B cell (primary cell): Measurements from ENCODE around the gene EPG5. TPM values are rescaled to one million over a fixed set of nuclear protein-coding genes. Genes with fewer than 3 reads are reported as not detected.
A peak's percentile ranks its signal among the peaks of the same experiment; 100 is the strongest.

Experiments used
- ATAC-seq: fragments of 200-7000 bp; cut with Tn5 transposase; one replicate; pipeline ENCODE4 v1.10.0; 2021; ENCODE audit warnings: low read depth, mild to moderate bottlenecking, moderate number of reproducible peaks, moderate library complexity
- CTCF ChIA-PET: fragments of 350-600 bp; sonication (Branson Sonifier 250); formaldehyde crosslinking; loops from one replicate; lab custom pipeline; 2021; ENCODE audit warnings: antibody characterized with exemption, inconsistent platforms; lab: Charles Lee
- POLR2A ChIA-PET: fragments of 350-600 bp; sonication (Branson Sonifier 250); formaldehyde crosslinking; loops from one replicate; lab custom pipeline; 2021; ENCODE audit warnings: antibody characterized with exemption; lab: Charles Lee
- DNase-seq: peaks from one replicate; pipeline ENCODE4 v3.0.0; 2013
- H2AFZ ChIP-seq: 2 replicates; pipeline ENCODE4 v1.6.1; 2012; ENCODE audit warnings: mild to moderate bottlenecking, low read depth, low read length; ENCODE audit not compliant: insufficient read depth, poor library complexity, severe bottlenecking
- H3K27ac ChIP-seq, 2 donors: 1 replicate in 1 of 2; 2 replicates in 1 of 2; pipeline ENCODE4 v1.5.1; 2012 to 2013; ENCODE audit warnings: low read length in 2 of 2, mild to moderate bottlenecking in 2 of 2, moderate library complexity in 1 of 2
- H3K27me3 ChIP-seq, 4 experiments: fragments of 200-600 bp in 1 of 4; sonication (generic) in 1 of 4; replicated peaks in 1 of 4; 1 replicate in 2 of 4; 2 replicates in 2 of 4; pipeline versions ENCODE4 v1.6.1 to v1.7.0; 2013 to 2016; ENCODE audit warnings: low read length in 3 of 4, mild to moderate bottlenecking in 2 of 4, mixed read lengths in 1 of 4, moderate library complexity in 1 of 4; ENCODE audit not compliant: insufficient read depth in 4 of 4, control insufficient read depth in 3 of 4; ENCODE audit errors: control extremely low read depth in 1 of 4
- H3K36me3 ChIP-seq, 2 experiments: replicated peaks in 1 of 2; 1 replicate in 1 of 2; 2 replicates in 1 of 2; pipeline versions ENCODE4 v1.6.1 to v1.7.1; 2013; ENCODE audit warnings: low read length in 1 of 2; ENCODE audit not compliant: insufficient read depth in 2 of 2, control insufficient read depth in 1 of 2; ENCODE audit errors: control extremely low read depth in 1 of 2, extremely low read depth in 1 of 2
- H3K4me1 ChIP-seq, 2 donors: fragments of 200-600 bp in 1 of 2; sonication (generic) in 1 of 2; 1 replicate in 1 of 2; 2 replicates in 1 of 2; pipeline versions ENCODE4 v1.5.1 to v1.6.1; 2013 to 2017; ENCODE audit warnings: low read length in 2 of 2; ENCODE audit not compliant: control insufficient read depth in 2 of 2, insufficient read depth in 2 of 2
- H3K4me2 ChIP-seq: replicated peaks from 2 replicates; pipeline ENCODE3; 2012; ENCODE audit warnings: mild to moderate bottlenecking, low read depth, low read length; ENCODE audit not compliant: poor library complexity, severe bottlenecking
- H3K4me3 ChIP-seq, 5 experiments: fragments of 200-600 bp in 1 of 5; sonication (generic) in 1 of 5; 1 replicate in 3 of 5; 2 replicates in 2 of 5; pipeline versions ENCODE4 v1.5.1 to v1.7.0; 2011 to 2016; ENCODE audit warnings: low read length in 4 of 5, mild to moderate bottlenecking in 4 of 5, low read depth in 2 of 5, control low read depth in 1 of 5, moderate library complexity in 1 of 5; ENCODE audit not compliant: insufficient read depth in 1 of 5; ENCODE audit errors: control extremely low read depth in 1 of 5, extremely low read depth in 1 of 5
- H3K79me2 ChIP-seq: fragments of 200-600 bp; sonication (generic); one replicate; pipeline ENCODE4 v1.6.0; 2016; ENCODE audit warnings: low read length; ENCODE audit not compliant: control insufficient read depth, insufficient read depth
- H3K9ac ChIP-seq: fragments of 200-600 bp; sonication (generic); 2 replicates; pipeline ENCODE4 v1.6.1; 2017; ENCODE audit warnings: mild to moderate bottlenecking, low read length, moderate library complexity
- H3K9me3 ChIP-seq, 3 donors: one replicate each; pipeline versions ENCODE4 v1.6.1 to v1.7.1; 2013; ENCODE audit warnings: low read length in 2 of 3; ENCODE audit not compliant: control insufficient read depth in 2 of 3, insufficient read depth in 1 of 3; ENCODE audit errors: control extremely low read depth in 1 of 3
- H4K20me1 ChIP-seq: 2 replicates; pipeline ENCODE4 v1.6.0; 2012; ENCODE audit warnings: mild to moderate bottlenecking, low read length; ENCODE audit not compliant: insufficient read depth, control insufficient read depth, poor library complexity, severe bottlenecking
- H3K27ac Mint-ChIP-seq: one replicate; pipeline ENCODE4 v1.8.0; 2021; ENCODE audit warnings: mixed read lengths
- H3K27me3 Mint-ChIP-seq: one replicate; pipeline ENCODE4 v1.8.0; 2021; ENCODE audit warnings: mixed read lengths
- H3K4me1 Mint-ChIP-seq: one replicate; pipeline ENCODE4 v1.8.0; 2021; ENCODE audit warnings: mixed read lengths
- H3K4me3 Mint-ChIP-seq: one replicate; pipeline ENCODE4 v1.8.0; 2021; ENCODE audit warnings: mixed read lengths
- H3K9me3 Mint-ChIP-seq: one replicate; pipeline ENCODE4 v1.8.0; 2022; ENCODE audit warnings: mixed read lengths; ENCODE audit not compliant: insufficient read depth
- CTCF ChIP-seq: fragments of 200-600 bp; IDR thresholded peaks from one replicate; pipeline ENCODE4 v1.8.0; 2022; ENCODE audit warnings: antibody characterized with exemption, mild to moderate bottlenecking
- EZH2 ChIP-seq: IDR thresholded peaks from 2 replicates; pipeline ENCODE4 v1.6.1; 2012; ENCODE audit warnings: borderline replicate concordance, low read depth, mild to moderate bottlenecking, moderate library complexity, low read length; ENCODE audit not compliant: insufficient read depth, poor library complexity, severe bottlenecking
- WGBS: methylation state at CpG from one replicate; pipeline ENCODE4 v1.1.5; 2013; ENCODE audit warnings: missing lambda C conversion rate; ENCODE audit not compliant: insufficient coverage; 5-methylcytosine and 5-hydroxymethylcytosine counted together
- intact Hi-C: fragments of 100-400 bp; cut with micrococcal nuclease; formaldehyde crosslinking; loops from one replicate; pipeline ENCODE4 v1.10.0; 2022
- polyA plus RNA-seq: library from polyadenylated mRNA; depleted of rRNA; stranded (reverse); fragments of >200 nt; gene quantifications from 2 replicates; pipeline ENCODE4 v1.2.3, GENCODE V29; 2012
- total RNA-seq, 2 donors: library from RNA; stranded (reverse); fragments of 120-200 nt in 1 of 2; gene quantifications; 1 replicate in 1 of 2; 2 replicates in 1 of 2; pipeline versions ENCODE4 v1.2.3 to v1.2.4, GENCODE V29; 2013 to 2022

EPG5 gene
- total and polyA plus RNA-seq, 2 donors (not counting 1 experiment from before 2014, with no cell fraction given): 10.3 to 50.4 TPM

DNA sequence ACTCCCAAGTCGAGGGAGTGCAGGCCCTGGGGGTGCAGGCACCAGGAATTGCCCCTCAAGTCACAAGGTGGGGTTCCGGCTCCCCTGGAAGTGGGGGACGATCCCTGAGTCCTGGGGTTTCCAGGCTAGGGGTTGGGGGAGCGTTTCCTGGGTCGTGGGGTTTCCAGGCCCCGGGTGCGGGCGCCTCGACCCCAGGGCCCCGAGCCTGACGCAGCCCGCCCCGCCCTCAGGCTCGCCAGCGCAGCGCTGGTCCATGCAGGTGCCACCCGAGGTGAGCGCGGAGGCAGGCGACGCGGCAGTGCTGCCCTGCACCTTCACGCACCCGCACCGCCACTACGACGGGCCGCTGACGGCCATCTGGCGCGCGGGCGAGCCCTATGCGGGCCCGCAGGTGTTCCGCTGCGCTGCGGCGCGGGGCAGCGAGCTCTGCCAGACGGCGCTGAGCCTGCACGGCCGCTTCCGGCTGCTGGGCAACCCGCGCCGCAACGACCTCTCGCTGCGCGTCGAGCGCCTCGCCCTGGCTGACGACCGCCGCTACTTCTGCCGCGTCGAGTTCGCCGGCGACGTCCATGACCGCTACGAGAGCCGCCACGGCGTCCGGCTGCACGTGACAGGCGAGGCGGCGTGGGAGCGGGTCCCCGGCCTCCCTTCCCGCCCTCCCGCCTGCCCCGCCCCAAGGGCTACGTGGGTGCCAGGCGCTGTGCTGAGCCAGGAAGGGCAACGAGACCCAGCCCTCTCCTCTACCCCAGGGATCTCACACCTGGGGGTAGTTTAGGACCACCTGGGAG, 129.7 kb downstream of the EPG5 start:
- POLR2A ChIA-PET: no interaction called here
- H4K20me1 ChIP-seq: no peaks in the 10 kb centered on the region
- Mint-ChIP-seq H3K27ac (no peak overlapping the region), H3K4me3 (peak overlapping the region; percentile 59), H3K9me3 (no peaks in the 10 kb centered on the region), H3K4me1 (peaks cover 11% of the 10 kb centered on the region), H3K27me3 (peaks cover 50% of the 10 kb centered on the region)
- DNase-seq: peak; percentile 36
- no peak overlapping the region for H3K9ac ChIP-seq
- WGBS: 26% methylated on average over 78 of the region's 84 CpGs
- peak overlapping the region; percentile 63 for H3K4me2 ChIP-seq
- peak; percentile 36 for ATAC-seq
- H3K27ac ChIP-seq: no peak overlapping the region
- peaks cover 8 to 12% of the 10 kb centered on the region in 2 donors for H3K4me1 ChIP-seq
- H2AFZ ChIP-seq: peak overlapping the region; percentile 28
- no peaks in the 10 kb centered on the region for H3K36me3 ChIP-seq
- H3K9me3 ChIP-seq: peaks cover 0 to 3% (median 0%) of the 10 kb centered on the region in 3 donors
- no peaks in the 10 kb centered on the region for H3K79me2 ChIP-seq
- H3K27me3 ChIP-seq: peaks cover 0 to 48% (median 17%) of the 10 kb centered on the region in 4 experiments
- TF ChIP-seq EZH2 (no peak), CTCF (no peak)
- intact Hi-C loops: no loop called here
- peak overlapping the region in 1 of 5 experiments; percentile 23 for H3K4me3 ChIP-seq
- CTCF ChIA-PET: no interaction called here
